Activated gamma-delta T cell treated with anti-CD3 and anti-CD28 coated beads, Interleukin-2, amount 50 U/mL, for 16 hours (primary cell): ENCODE data around the gene TRRAP.
"Not testable (repeated sequence)": the region's sequence is repeated elsewhere in the genome, so short reads cannot be mapped to it uniquely, and the experiment has no call there.

Experiments
- DNase-seq: peaks from one replicate; pipeline ENCODE4 v3.0.0-alpha.2; 2020; ENCODE audit warnings: low read depth

TRRAP gene

GRCh38 chr7:98878365-98879197, at the start of gene TRRAP:
TSS of gene TRRAP (plus strand) at chr7:98878532. CDS start at chr7:98881151, 2,619 bp downstream.
- DNase-seq: peak; percentile 61

GRCh38 chr7:98830972-98831548, 47.3 kb upstream of the TRRAP start:
- no peak for DNase-seq

- peak; percentile 8 for DNase-seq
Observed at GRCh38 chr7:98831641-98832221, 46.6 kb upstream of the TRRAP start.

- no peak for DNase-seq
Observed at GRCh38 chr7:98833022-98833421, 45.3 kb upstream of the TRRAP start.

GRCh38 chr7:98834949-98835348, 43.4 kb upstream of the TRRAP start:
- no peak for DNase-seq

- DNase-seq: no peak
Observed at GRCh38 chr7:98836811-98837629, 41.3 kb upstream of the TRRAP start.

GRCh38 chr7:98837630-98837972, 40.7 kb upstream of the TRRAP start:
- DNase-seq: no peak

- DNase-seq: no peak
Observed at GRCh38 chr7:98840096-98840495, 38.2 kb upstream of the TRRAP start.

- no peak for DNase-seq
Observed at GRCh38 chr7:98840722-98841121, 37.6 kb upstream of the TRRAP start.

GRCh38 chr7:98841179-98841997, 36.9 kb upstream of the TRRAP start:
- DNase-seq: peak; percentile 56

- DNase-seq: not testable (repeated sequence)
Observed at GRCh38 chr7:98842552-98842951, 35.8 kb upstream of the TRRAP start.

- DNase-seq: no peak
Observed at GRCh38 chr7:98848918-98849317, 29.4 kb upstream of the TRRAP start.

- DNase-seq: no peak
Observed at GRCh38 chr7:98852826-98853225, 25.5 kb upstream of the TRRAP start.

- DNase-seq: no peak
Observed at GRCh38 chr7:98855610-98856422, 22.5 kb upstream of the TRRAP start.

GRCh38 chr7:98860071-98860470, 18.3 kb upstream of the TRRAP start:
- DNase-seq: no peak

- DNase-seq: no peak
Observed at GRCh38 chr7:98862203-98862602, 16.1 kb upstream of the TRRAP start.

GRCh38 chr7:98862716-98863420, 15.5 kb upstream of the TRRAP start:
- DNase-seq: no peak

- DNase-seq: no peak
Observed at GRCh38 chr7:98863601-98864000, 14.7 kb upstream of the TRRAP start.

GRCh38 chr7:98864731-98865453, 13.4 kb upstream of the TRRAP start:
- no peak for DNase-seq
